ENCODE results near the gene ENDOV. TPM values are rescaled to one million over a fixed set of nuclear protein-coding genes. Genes with fewer than 3 reads are reported as not detected.
A peak's percentile ranks its signal among the peaks of the same experiment; 100 is the strongest.

The ENDOV gene
- polyA plus RNA-seq (2012; ENCODE audit: low read depth, missing spikeins): 9.1 TPM

DNA sequence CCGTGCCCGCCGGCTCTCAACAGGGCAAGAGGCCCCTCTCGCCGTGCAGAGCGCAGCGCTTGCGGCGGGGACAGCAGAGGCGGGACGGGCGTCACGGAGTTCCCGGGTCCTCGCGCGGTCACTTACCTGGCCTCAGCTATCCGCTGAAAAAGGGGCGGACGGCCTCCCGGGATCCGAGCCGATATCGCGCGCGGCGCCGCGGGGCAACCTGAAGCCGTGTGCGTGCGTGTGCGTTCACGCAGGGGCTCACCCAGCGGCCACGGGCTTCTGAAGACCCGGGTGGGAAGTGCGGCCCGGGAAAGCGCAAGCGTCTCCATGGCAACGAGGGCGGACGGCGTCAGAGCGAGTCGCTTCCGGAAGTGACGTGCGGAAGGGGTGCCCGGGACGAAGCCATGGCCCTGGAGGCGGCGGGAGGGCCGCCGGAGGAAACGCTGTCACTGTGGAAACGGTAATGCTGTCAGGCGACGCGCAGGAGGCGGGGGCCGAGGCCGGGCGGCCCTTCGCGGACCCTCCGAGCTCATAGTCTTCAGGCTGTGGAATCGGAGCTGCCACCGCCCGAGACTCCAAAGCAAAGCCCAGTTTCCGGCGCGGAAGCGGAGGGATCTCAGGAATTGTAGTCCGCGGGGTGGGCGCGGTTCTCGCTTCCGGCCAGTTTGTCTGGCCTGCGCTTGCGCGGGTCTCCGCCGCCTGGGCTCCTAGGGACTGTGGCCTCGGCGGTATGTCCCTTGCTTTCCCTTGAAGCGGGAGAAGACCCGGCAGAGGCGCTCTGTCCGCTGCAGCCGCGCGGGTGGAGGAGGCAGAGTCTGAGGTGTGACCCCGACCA lies at the start of gene ENDOV:
ENDOV (plus strand) TSS at position 365 of the 823 bp plus-strand sequence; CDS start at position 393, 28 bp downstream.
- FAIRE-seq (peak; percentile 97), DNase-seq (ENCODE audit: insufficient read length, low spot score) (peak; percentile 100)
- TF ChIP-seq TAF1 (IDR thresholded peaks at IDR 0.05; ENCODE audit: low read depth, low read length) (peak; percentile 60; the same call in 1 of the 2 replicates), POLR2A (IDR thresholded peaks at IDR 0.05; ENCODE audit: low read depth, low read length) (peak; percentile 80), SPI1 (IDR thresholded peaks at IDR 0.05; ENCODE audit: low read depth, low read length) (peak; percentile 57; the same call in 1 of the 2 replicates), POU2F2 (IDR thresholded peaks at IDR 0.05; ENCODE audit: low read depth, low read length) (peak; percentile 71; the same call in 1 of the 2 replicates), POLR2AphosphoS5 (IDR thresholded peaks at IDR 0.05; ENCODE audit: low read depth, low read length) (peak; percentile 76), PAX5 (IDR thresholded peaks at IDR 0.05; ENCODE audit: insufficient read depth, low read length, severe bottlenecking) (no peak)

DNA sequence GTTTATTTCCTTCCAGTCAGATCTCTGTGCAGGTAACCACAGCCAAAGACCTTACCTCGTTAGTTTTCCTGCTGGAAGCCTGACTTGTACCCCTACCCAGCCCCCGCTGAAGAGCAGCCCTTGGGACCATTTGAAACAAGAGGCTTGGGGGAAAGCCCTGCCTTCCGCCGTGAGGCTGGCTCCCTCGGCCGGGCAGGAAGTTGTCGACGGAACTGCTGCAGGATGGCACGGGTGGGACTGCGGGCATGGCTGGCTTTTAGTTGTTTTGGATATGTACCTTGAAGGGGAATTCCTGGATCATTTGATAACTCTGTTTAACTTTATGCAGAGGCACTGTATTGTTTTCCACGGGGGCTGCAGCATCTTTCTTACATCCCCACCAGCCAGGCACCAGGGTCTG lies 49.0 kb upstream of the ENDOV start:
- TF ChIP-seq POLR2AphosphoS5 (IDR thresholded peaks at IDR 0.05; ENCODE audit: low read depth, low read length) (no peak), PAX5 (IDR thresholded peaks at IDR 0.05; ENCODE audit: insufficient read depth, low read length, severe bottlenecking) (no peak), POLR2A (IDR thresholded peaks at IDR 0.05; ENCODE audit: low read depth, low read length) (no peak), POU2F2 (IDR thresholded peaks at IDR 0.05; ENCODE audit: low read depth, low read length) (no peak), TAF1 (IDR thresholded peaks at IDR 0.05; ENCODE audit: low read depth, low read length) (no peak), SPI1 (IDR thresholded peaks at IDR 0.05; ENCODE audit: low read depth, low read length) (no peak)
- DNase-seq (ENCODE audit: insufficient read length, low spot score): no peak
- no peak for FAIRE-seq

DNA sequence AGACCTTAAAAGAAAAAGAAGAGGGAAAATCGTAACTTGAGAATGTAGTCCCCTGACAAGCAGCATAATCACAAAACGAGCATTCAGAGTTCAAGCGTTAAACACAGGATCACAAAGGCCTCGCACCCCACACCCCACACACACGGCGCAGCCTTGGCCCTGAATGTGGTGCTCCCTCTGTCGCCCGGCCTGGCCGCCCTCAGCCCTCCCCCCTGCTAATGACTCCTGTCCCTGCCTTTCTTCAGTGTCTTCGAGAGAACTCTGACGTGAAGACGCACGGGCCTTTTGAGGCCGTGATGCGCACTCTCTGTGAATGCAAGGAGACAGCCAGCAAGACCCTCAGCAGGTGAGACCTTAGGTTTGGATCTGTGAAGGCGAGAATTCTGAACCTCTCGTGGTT lies 47.5 kb upstream of the ENDOV start:
- no peak for DNase-seq (ENCODE audit: insufficient read length, low spot score)
- FAIRE-seq: no peak
- no peak for TF ChIP-seq PAX5 (IDR thresholded peaks at IDR 0.05; ENCODE audit: insufficient read depth, low read length, severe bottlenecking)

DNA sequence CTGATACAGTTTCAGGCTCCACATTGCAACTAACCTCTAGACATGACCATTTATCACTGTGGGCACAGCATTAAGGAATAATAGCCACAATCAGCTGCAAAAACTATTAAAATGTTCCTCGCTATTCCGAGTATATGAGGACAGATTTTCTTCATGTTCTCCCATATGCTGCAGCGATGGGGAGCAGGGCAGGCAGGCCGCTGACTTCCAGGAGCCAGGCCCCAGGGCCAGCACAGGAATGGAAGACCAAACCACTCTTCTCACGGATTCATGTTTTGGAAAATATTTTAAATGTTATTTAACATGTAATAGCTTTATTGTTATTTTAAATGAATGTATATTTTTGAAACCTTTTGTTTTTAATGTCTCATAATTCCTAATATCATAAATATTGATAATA lies 43.8 kb upstream of the ENDOV start:
- DNase-seq (ENCODE audit: insufficient read length, low spot score) (no peak), FAIRE-seq (no peak)
- TF ChIP-seq POU2F2 (IDR thresholded peaks at IDR 0.05; ENCODE audit: low read depth, low read length) (no peak), TAF1 (IDR thresholded peaks at IDR 0.05; ENCODE audit: low read depth, low read length) (no peak), SPI1 (IDR thresholded peaks at IDR 0.05; ENCODE audit: low read depth, low read length) (no peak), POLR2AphosphoS5 (IDR thresholded peaks at IDR 0.05; ENCODE audit: low read depth, low read length) (no peak), POLR2A (IDR thresholded peaks at IDR 0.05; ENCODE audit: low read depth, low read length) (no peak), PAX5 (IDR thresholded peaks at IDR 0.05; ENCODE audit: insufficient read depth, low read length, severe bottlenecking) (no peak)

DNA sequence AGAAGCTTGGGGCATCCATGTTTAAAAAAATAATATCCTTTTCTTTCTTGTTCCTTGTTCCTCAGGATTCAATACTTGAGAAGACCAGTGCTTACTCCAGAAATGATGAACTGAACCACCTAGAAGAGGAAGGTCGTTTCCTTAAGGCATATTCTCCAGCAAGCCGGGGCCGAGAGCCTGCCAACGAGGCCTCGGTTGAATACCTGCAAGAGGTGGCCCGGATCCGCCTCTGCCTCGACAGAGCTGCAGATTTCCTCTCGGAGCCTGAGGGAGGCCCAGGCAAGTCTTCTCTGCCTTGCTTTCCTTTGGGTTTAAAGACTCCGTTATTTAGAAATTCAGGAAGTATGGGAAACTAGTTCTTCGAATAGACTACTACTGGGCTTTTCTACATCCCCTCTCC lies 42.5 kb upstream of the ENDOV start:
- no peak for DNase-seq (ENCODE audit: insufficient read length, low spot score)
- no peak for FAIRE-seq
- TF ChIP-seq PAX5 (IDR thresholded peaks at IDR 0.05; ENCODE audit: insufficient read depth, low read length, severe bottlenecking): no peak
- TF ChIP-seq POU2F2 (IDR thresholded peaks at IDR 0.05; ENCODE audit: low read depth, low read length): no peak
- no peak for TF ChIP-seq POLR2A (IDR thresholded peaks at IDR 0.05; ENCODE audit: low read depth, low read length)
- no peak for TF ChIP-seq SPI1 (IDR thresholded peaks at IDR 0.05; ENCODE audit: low read depth, low read length)

DNA sequence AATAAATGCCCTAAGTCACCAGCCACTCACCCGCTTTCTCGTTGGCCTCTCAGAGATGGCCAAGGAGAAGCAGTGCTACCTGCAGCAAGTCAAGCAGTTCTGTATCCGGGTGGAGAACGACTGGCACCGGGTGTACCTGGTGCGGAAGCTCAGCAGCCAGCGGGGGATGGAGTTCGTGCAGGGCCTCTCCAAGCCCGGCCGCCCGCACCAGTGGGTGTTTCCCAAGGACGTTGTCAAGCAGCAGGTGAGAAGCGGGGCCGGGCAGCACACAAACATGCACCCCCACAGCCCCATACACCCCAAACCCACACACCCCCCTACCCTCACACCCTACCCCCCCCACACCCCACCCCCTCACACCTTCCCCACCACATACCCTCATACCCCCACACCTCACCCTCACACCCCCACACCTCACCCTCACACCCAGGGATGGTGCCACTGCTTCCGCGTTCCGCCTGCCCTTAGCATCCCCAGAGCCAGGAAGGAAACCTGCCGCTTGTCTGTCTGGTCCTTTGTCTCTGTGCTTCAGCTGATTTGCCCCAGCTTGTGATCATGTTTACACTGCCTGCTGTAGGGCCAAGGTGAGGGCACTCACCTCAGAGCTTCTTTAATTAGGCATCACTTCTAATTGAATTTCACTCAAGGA lies 41.9 kb upstream of the ENDOV start:
- TF ChIP-seq SPI1 (IDR thresholded peaks at IDR 0.05; ENCODE audit: low read depth, low read length) (no peak), TAF1 (IDR thresholded peaks at IDR 0.05; ENCODE audit: low read depth, low read length) (no peak), POLR2AphosphoS5 (IDR thresholded peaks at IDR 0.05; ENCODE audit: low read depth, low read length) (no peak), PAX5 (IDR thresholded peaks at IDR 0.05; ENCODE audit: insufficient read depth, low read length, severe bottlenecking) (no peak), POU2F2 (IDR thresholded peaks at IDR 0.05; ENCODE audit: low read depth, low read length) (no peak), POLR2A (IDR thresholded peaks at IDR 0.05; ENCODE audit: low read depth, low read length) (no peak)
- no peak for FAIRE-seq
- DNase-seq (ENCODE audit: insufficient read length, low spot score): no peak

DNA sequence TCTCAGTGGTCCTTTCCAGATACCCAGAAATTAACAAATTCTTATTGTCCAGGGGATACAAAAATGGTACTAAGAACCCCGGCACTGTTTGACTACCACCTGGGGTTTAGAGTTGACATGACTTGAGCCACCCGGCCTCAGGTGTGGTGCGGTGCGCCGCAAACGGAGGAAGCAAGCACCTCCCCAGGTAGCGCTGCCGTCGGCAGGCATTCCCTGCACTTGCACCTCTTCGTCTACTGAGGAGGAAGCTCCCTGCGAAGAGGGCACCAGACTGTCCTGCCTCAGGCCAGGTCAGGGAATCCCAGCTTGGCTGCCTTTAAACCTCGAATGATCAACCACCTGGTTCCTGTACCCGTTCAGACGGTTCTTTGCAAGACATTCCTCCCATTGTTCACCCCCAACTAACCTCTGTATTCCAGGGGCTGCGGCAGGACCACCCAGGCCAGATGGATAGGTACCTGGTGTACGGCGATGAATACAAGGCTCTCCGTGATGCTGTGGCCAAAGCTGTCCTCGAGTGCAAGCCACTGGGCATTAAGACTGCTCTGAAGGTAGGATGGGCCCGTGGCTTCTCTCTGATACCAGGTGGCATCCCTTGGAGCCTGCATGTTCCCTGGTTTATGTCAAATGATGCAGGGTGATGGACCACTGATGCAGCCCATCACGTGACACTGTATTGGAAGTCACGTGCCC lies 40.8 kb upstream of the ENDOV start:
- no peak for DNase-seq (ENCODE audit: insufficient read length, low spot score)
- TF ChIP-seq POLR2A (IDR thresholded peaks at IDR 0.05; ENCODE audit: low read depth, low read length): no peak
- TF ChIP-seq PAX5 (IDR thresholded peaks at IDR 0.05; ENCODE audit: insufficient read depth, low read length, severe bottlenecking): no peak
- TF ChIP-seq SPI1 (IDR thresholded peaks at IDR 0.05; ENCODE audit: low read depth, low read length): no peak
- TF ChIP-seq POU2F2 (IDR thresholded peaks at IDR 0.05; ENCODE audit: low read depth, low read length): no peak
- no peak for TF ChIP-seq POLR2AphosphoS5 (IDR thresholded peaks at IDR 0.05; ENCODE audit: low read depth, low read length)
- TF ChIP-seq TAF1 (IDR thresholded peaks at IDR 0.05; ENCODE audit: low read depth, low read length): no peak
- no peak for FAIRE-seq

DNA sequence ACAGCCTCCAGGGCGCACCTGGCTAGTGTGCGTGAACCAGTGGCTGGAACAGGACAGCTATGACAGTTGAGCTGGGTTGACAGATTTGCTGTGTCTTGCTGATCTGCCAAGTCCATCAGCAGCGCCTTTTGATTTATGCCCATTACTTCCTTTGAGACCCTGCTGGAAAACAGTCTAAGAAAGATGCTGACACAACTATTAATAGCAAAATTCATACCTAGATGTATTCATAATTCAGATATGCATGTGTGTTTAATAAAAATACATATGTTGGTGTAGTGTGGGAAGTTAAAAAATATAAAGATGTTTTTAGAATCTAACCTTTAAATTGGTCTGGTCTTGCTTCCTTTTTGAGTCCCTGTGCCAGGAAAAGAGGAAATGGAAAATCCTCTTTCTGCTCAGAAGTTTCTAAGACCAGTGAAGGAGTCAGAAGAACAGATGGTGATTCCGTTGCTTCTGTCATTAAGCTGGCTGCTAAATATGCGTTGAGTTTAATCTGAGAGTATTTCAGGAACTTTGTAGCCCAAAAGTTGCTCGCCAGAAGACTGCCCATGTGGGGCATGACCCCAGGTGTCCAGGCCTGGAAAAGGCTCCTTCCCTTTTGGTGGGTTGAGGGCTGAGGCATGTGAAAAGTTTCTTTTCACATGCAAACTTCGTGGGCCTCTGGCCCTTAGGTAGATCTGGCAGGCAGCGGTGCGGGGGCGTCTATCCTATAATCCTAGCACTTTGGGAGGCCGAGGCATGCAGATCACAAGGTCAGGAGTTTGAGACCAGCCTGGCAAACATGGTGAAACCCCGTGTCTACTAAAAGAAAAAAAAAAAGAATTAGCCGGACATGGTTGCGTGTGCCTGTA lies 40.0 kb upstream of the ENDOV start:
- no peak for FAIRE-seq
- no peak for DNase-seq (ENCODE audit: insufficient read length, low spot score)
- TF ChIP-seq POLR2A (IDR thresholded peaks at IDR 0.05; ENCODE audit: low read depth, low read length): no peak
- no peak for TF ChIP-seq PAX5 (IDR thresholded peaks at IDR 0.05; ENCODE audit: insufficient read depth, low read length, severe bottlenecking)
- TF ChIP-seq POLR2AphosphoS5 (IDR thresholded peaks at IDR 0.05; ENCODE audit: low read depth, low read length): no peak
- TF ChIP-seq TAF1 (IDR thresholded peaks at IDR 0.05; ENCODE audit: low read depth, low read length): no peak
- TF ChIP-seq POU2F2 (IDR thresholded peaks at IDR 0.05; ENCODE audit: low read depth, low read length): no peak
- no peak for TF ChIP-seq SPI1 (IDR thresholded peaks at IDR 0.05; ENCODE audit: low read depth, low read length)

All from GM12891 (cell line).